ENCODE results near the gene BRSK2.

BRSK2 gene

GRCh38 chr11:1451781-1452470, 62.2 kb downstream of the BRSK2 start:
- no peak overlapping the region for H4K8ac ChIP-seq (ENCODE audit: low read depth, low read length)
- H3K4me1 ChIP-seq (ENCODE audit: control insufficient read depth, low read depth, low read length) = no peaks in the 10 kb centered on the region
- H3K4me2 ChIP-seq (ENCODE audit: low read length) = no peak overlapping the region
- DNase-seq = no peak
- H3K23ac ChIP-seq (ENCODE audit: low read length) = no peak overlapping the region
- H3K79me2 ChIP-seq (ENCODE audit: control insufficient read depth, insufficient read depth, low read length) = no peaks in the 10 kb centered on the region
- H3K27me3 ChIP-seq (ENCODE audit: insufficient read depth, low read length, poor library complexity) = no peaks in the 10 kb centered on the region
- H2AK5ac ChIP-seq (ENCODE audit: low read length) = no peak overlapping the region
- no peak overlapping the region for H2BK5ac ChIP-seq (ENCODE audit: low read length)
- no peak overlapping the region for H3K9ac ChIP-seq (ENCODE audit: low read length)
- H3K79me1 ChIP-seq (ENCODE audit: low read length) = no peaks in the 10 kb centered on the region
- H3K18ac ChIP-seq (ENCODE audit: low read length) = no peak overlapping the region
- WGBS (ENCODE audit: extremely low coverage, insufficient coverage, low lambda C conversion rate) = no CpG with 5 or more reads among the region's 27 CpGs
- H3K4me3 ChIP-seq (ENCODE audit: low read length) = no peak overlapping the region
- no peak overlapping the region for H3K27ac ChIP-seq (ENCODE audit: low read depth, low read length)
- H2BK120ac ChIP-seq (ENCODE audit: low read depth, low read length) = no peak overlapping the region
- H4K5ac ChIP-seq (ENCODE audit: low read length) = no peak overlapping the region
- no peak overlapping the region for H2BK15ac ChIP-seq (replicated peaks; ENCODE audit: low read depth)
- no peak overlapping the region for H3K56ac ChIP-seq (ENCODE audit: low read length)
- no peak overlapping the region for H3K4ac ChIP-seq (ENCODE audit: low read depth, low read length)
- H3K36me3 ChIP-seq (ENCODE audit: control insufficient read depth, insufficient read depth, low read length) = no peaks in the 10 kb centered on the region

GRCh38 chr11:1452744-1453143, 63.0 kb downstream of the BRSK2 start:
- Histone ChIP-seq H2BK15ac (replicated peaks; ENCODE audit: low read depth) (no peak overlapping the region), H2BK5ac (ENCODE audit: low read length) (no peak overlapping the region), H3K4me2 (ENCODE audit: low read length) (no peak overlapping the region), H2AK5ac (ENCODE audit: low read length) (no peak overlapping the region), H3K4me1 (ENCODE audit: control insufficient read depth, low read depth, low read length) (no peaks in the 10 kb centered on the region), H3K23ac (ENCODE audit: low read length) (no peak overlapping the region), H4K8ac (ENCODE audit: low read depth, low read length) (no peak overlapping the region), H3K27ac (ENCODE audit: low read depth, low read length) (no peak overlapping the region), H3K4me3 (ENCODE audit: low read length) (no peak overlapping the region), H3K9ac (ENCODE audit: low read length) (no peak overlapping the region), H3K18ac (ENCODE audit: low read length) (no peak overlapping the region), H2BK120ac (ENCODE audit: low read depth, low read length) (no peak overlapping the region), H3K36me3 (ENCODE audit: control insufficient read depth, insufficient read depth, low read length) (no peaks in the 10 kb centered on the region), H3K79me2 (ENCODE audit: control insufficient read depth, insufficient read depth, low read length) (no peaks in the 10 kb centered on the region), H3K56ac (ENCODE audit: low read length) (no peak overlapping the region), H3K4ac (ENCODE audit: low read depth, low read length) (no peak overlapping the region), H4K5ac (ENCODE audit: low read length) (no peak overlapping the region), H3K27me3 (ENCODE audit: insufficient read depth, low read length, poor library complexity) (no peaks in the 10 kb centered on the region), H3K79me1 (ENCODE audit: low read length) (no peaks in the 10 kb centered on the region)
- DNase-seq = no peak
- WGBS (ENCODE audit: extremely low coverage, insufficient coverage, low lambda C conversion rate) = no CpG with 5 or more reads among the region's 13 CpGs

GRCh38 chr11:1453611-1454034, 63.9 kb downstream of the BRSK2 start:
- peak; percentile 61 for DNase-seq
- Histone ChIP-seq H4K8ac (ENCODE audit: low read depth, low read length) (no peak overlapping the region), H3K27ac (ENCODE audit: low read depth, low read length) (no peak overlapping the region), H3K4me2 (ENCODE audit: low read length) (no peak overlapping the region), H3K4ac (ENCODE audit: low read depth, low read length) (no peak overlapping the region), H3K23ac (ENCODE audit: low read length) (no peak overlapping the region), H3K79me2 (ENCODE audit: control insufficient read depth, insufficient read depth, low read length) (no peaks in the 10 kb centered on the region), H3K56ac (ENCODE audit: low read length) (no peak overlapping the region), H2BK15ac (replicated peaks; ENCODE audit: low read depth) (no peak overlapping the region), H4K5ac (ENCODE audit: low read length) (no peak overlapping the region), H3K9ac (ENCODE audit: low read length) (no peak overlapping the region), H3K4me1 (ENCODE audit: control insufficient read depth, low read depth, low read length) (no peaks in the 10 kb centered on the region), H2AK5ac (ENCODE audit: low read length) (no peak overlapping the region), H3K18ac (ENCODE audit: low read length) (no peak overlapping the region), H2BK5ac (ENCODE audit: low read length) (no peak overlapping the region), H3K4me3 (ENCODE audit: low read length) (no peak overlapping the region), H2BK120ac (ENCODE audit: low read depth, low read length) (no peak overlapping the region), H3K27me3 (ENCODE audit: insufficient read depth, low read length, poor library complexity) (no peaks in the 10 kb centered on the region), H3K36me3 (ENCODE audit: control insufficient read depth, insufficient read depth, low read length) (no peaks in the 10 kb centered on the region), H3K79me1 (ENCODE audit: low read length) (no peaks in the 10 kb centered on the region)
- WGBS (ENCODE audit: extremely low coverage, insufficient coverage, low lambda C conversion rate) = no CpG with 5 or more reads among the region's 17 CpGs

- Histone ChIP-seq H3K4me1 (ENCODE audit: control insufficient read depth, low read depth, low read length) (no peaks in the 10 kb centered on the region), H3K27me3 (ENCODE audit: insufficient read depth, low read length, poor library complexity) (no peaks in the 10 kb centered on the region), H3K4me2 (ENCODE audit: low read length) (no peak overlapping the region), H3K27ac (ENCODE audit: low read depth, low read length) (no peak overlapping the region), H4K5ac (ENCODE audit: low read length) (no peak overlapping the region), H2BK5ac (ENCODE audit: low read length) (no peak overlapping the region), H3K79me2 (ENCODE audit: control insufficient read depth, insufficient read depth, low read length) (no peaks in the 10 kb centered on the region), H2AK5ac (ENCODE audit: low read length) (no peak overlapping the region), H3K56ac (ENCODE audit: low read length) (no peak overlapping the region), H2BK120ac (ENCODE audit: low read depth, low read length) (no peak overlapping the region), H3K79me1 (ENCODE audit: low read length) (no peaks in the 10 kb centered on the region), H4K8ac (ENCODE audit: low read depth, low read length) (no peak overlapping the region), H2BK15ac (replicated peaks; ENCODE audit: low read depth) (no peak overlapping the region), H3K23ac (ENCODE audit: low read length) (no peak overlapping the region), H3K4me3 (ENCODE audit: low read length) (no peak overlapping the region), H3K9ac (ENCODE audit: low read length) (no peak overlapping the region), H3K36me3 (ENCODE audit: control insufficient read depth, insufficient read depth, low read length) (no peaks in the 10 kb centered on the region), H3K18ac (ENCODE audit: low read length) (no peak overlapping the region), H3K4ac (ENCODE audit: low read depth, low read length) (no peak overlapping the region)
- WGBS (ENCODE audit: extremely low coverage, insufficient coverage, low lambda C conversion rate) = no CpG with 5 or more reads among the region's 21 CpGs
- no peak for DNase-seq
Measured at GRCh38 chr11:1454576-1454975, 64.8 kb downstream of the BRSK2 start.

- no peaks in the 10 kb centered on the region for H3K4me1 ChIP-seq (ENCODE audit: control insufficient read depth, low read depth, low read length)
- H2BK120ac ChIP-seq (ENCODE audit: low read depth, low read length) = no peak overlapping the region
- no peak overlapping the region for H3K23ac ChIP-seq (ENCODE audit: low read length)
- no peaks in the 10 kb centered on the region for H3K27me3 ChIP-seq (ENCODE audit: insufficient read depth, low read length, poor library complexity)
- no peak overlapping the region for H3K27ac ChIP-seq (ENCODE audit: low read depth, low read length)
- H2AK5ac ChIP-seq (ENCODE audit: low read length) = no peak overlapping the region
- WGBS (ENCODE audit: extremely low coverage, insufficient coverage, low lambda C conversion rate) = no CpG with 5 or more reads among the region's 24 CpGs
- no peaks in the 10 kb centered on the region for H3K79me2 ChIP-seq (ENCODE audit: control insufficient read depth, insufficient read depth, low read length)
- H3K4me3 ChIP-seq (ENCODE audit: low read length) = no peak overlapping the region
- no peak for DNase-seq
- H3K4me2 ChIP-seq (ENCODE audit: low read length) = no peak overlapping the region
- H3K79me1 ChIP-seq (ENCODE audit: low read length) = no peaks in the 10 kb centered on the region
- H2BK15ac ChIP-seq (replicated peaks; ENCODE audit: low read depth) = no peak overlapping the region
- no peak overlapping the region for H3K18ac ChIP-seq (ENCODE audit: low read length)
- H3K4ac ChIP-seq (ENCODE audit: low read depth, low read length) = no peak overlapping the region
- no peak overlapping the region for H3K9ac ChIP-seq (ENCODE audit: low read length)
- H3K36me3 ChIP-seq (ENCODE audit: control insufficient read depth, insufficient read depth, low read length) = no peaks in the 10 kb centered on the region
- H4K8ac ChIP-seq (ENCODE audit: low read depth, low read length) = no peak overlapping the region
- no peak overlapping the region for H4K5ac ChIP-seq (ENCODE audit: low read length)
- H2BK5ac ChIP-seq (ENCODE audit: low read length) = no peak overlapping the region
- H3K56ac ChIP-seq (ENCODE audit: low read length) = no peak overlapping the region
Measured at GRCh38 chr11:1455032-1455762, 65.5 kb downstream of the BRSK2 start.

- no peak overlapping the region for H2BK120ac ChIP-seq (ENCODE audit: low read depth, low read length)
- H3K79me2 ChIP-seq (ENCODE audit: control insufficient read depth, insufficient read depth, low read length) = no peaks in the 10 kb centered on the region
- H2BK5ac ChIP-seq (ENCODE audit: low read length) = no peak overlapping the region
- no peak overlapping the region for H4K5ac ChIP-seq (ENCODE audit: low read length)
- no peak overlapping the region for H3K4me3 ChIP-seq (ENCODE audit: low read length)
- no peak overlapping the region for H2AK5ac ChIP-seq (ENCODE audit: low read length)
- H3K56ac ChIP-seq (ENCODE audit: low read length) = no peak overlapping the region
- H3K4ac ChIP-seq (ENCODE audit: low read depth, low read length) = no peak overlapping the region
- H3K4me1 ChIP-seq (ENCODE audit: control insufficient read depth, low read depth, low read length) = no peaks in the 10 kb centered on the region
- no peaks in the 10 kb centered on the region for H3K36me3 ChIP-seq (ENCODE audit: control insufficient read depth, insufficient read depth, low read length)
- no peaks in the 10 kb centered on the region for H3K27me3 ChIP-seq (ENCODE audit: insufficient read depth, low read length, poor library complexity)
- H2BK15ac ChIP-seq (replicated peaks; ENCODE audit: low read depth) = no peak overlapping the region
- H3K23ac ChIP-seq (ENCODE audit: low read length) = no peak overlapping the region
- no peak overlapping the region for H3K18ac ChIP-seq (ENCODE audit: low read length)
- H4K8ac ChIP-seq (ENCODE audit: low read depth, low read length) = no peak overlapping the region
- no peaks in the 10 kb centered on the region for H3K79me1 ChIP-seq (ENCODE audit: low read length)
- H3K4me2 ChIP-seq (ENCODE audit: low read length) = no peak overlapping the region
- DNase-seq = no peak
- no peak overlapping the region for H3K27ac ChIP-seq (ENCODE audit: low read depth, low read length)
- H3K9ac ChIP-seq (ENCODE audit: low read length) = no peak overlapping the region
- WGBS (ENCODE audit: extremely low coverage, insufficient coverage, low lambda C conversion rate) = no CpG with 5 or more reads among the region's 5 CpGs
Measured at GRCh38 chr11:1455763-1456060, 66.0 kb downstream of the BRSK2 start.

Data from mesendoderm (in vitro differentiated cells).